Body of pancreas (tissue), 4 donors: ENCODE results near the gene GALNTL6. TPM values are rescaled to one million over a fixed set of nuclear protein-coding genes. Genes with fewer than 3 reads are reported as not detected.

Source experiments
- ATAC-seq: fragments of 150-250 bp; one replicate; pipeline ENCODE4 v1.9.1; 2016
- DNase-seq, 4 donors: peaks; one replicate each; pipeline ENCODE4 v3.0.0-alpha.2; 2019
- H3K27ac ChIP-seq, 4 donors: fragments of 200-600 bp; sonication (generic); 1 replicate in 3 of 4; 2 replicates in 1 of 4; pipeline versions ENCODE4 v1.5.1 to v1.6.1; 2016 to 2019; ENCODE audit warnings: mild to moderate bottlenecking in 1 of 4, mixed read lengths in 1 of 4, moderate library complexity in 1 of 4
- H3K27me3 ChIP-seq, 2 donors: fragments of 200-600 bp; sonication (generic); one replicate each; pipeline ENCODE4 v1.6.0; 2016; ENCODE audit warnings: mild to moderate bottlenecking in 1 of 2
- H3K36me3 ChIP-seq, 2 donors: fragments of 200-600 bp; sonication (generic); replicated peaks in 1 of 2; 2 replicates each; pipeline ENCODE4 v1.5.1; 2016; ENCODE audit warnings: low read depth in 2 of 2; ENCODE audit not compliant: insufficient read depth in 1 of 2
- H3K4me1 ChIP-seq: fragments of 200-600 bp; sonication (generic); one replicate; pipeline ENCODE4 v1.6.0; 2016
- H3K4me3 ChIP-seq, 2 donors: fragments of 200-600 bp; sonication (generic); 1 replicate in 1 of 2; 2 replicates in 1 of 2; pipeline ENCODE4 v1.5.1; 2016 to 2019
- H3K9me3 ChIP-seq, 3 donors: fragments of 200-600 bp; sonication (generic); 1 replicate in 2 of 3; 2 replicates in 1 of 3; pipeline ENCODE4 v1.5.1; 2016
- CTCF ChIP-seq, 7 experiments: fragments of 450-650 bp in 4 of 7; fragments of 200-600 bp in 3 of 7; sonication (generic) in 3 of 7; IDR thresholded peaks; one replicate each; pipeline ENCODE4 v1.5.1; 2016 to 2019; ENCODE audit warnings: antibody characterized with exemption in 7 of 7
- POLR2A ChIP-seq, 3 donors: fragments of 450-650 bp; IDR thresholded peaks; one replicate each; pipeline ENCODE4 v1.6.1; 2016; ENCODE audit warnings: antibody characterized with exemption in 3 of 3, mild to moderate bottlenecking in 2 of 3
- WGBS, 2 donors: methylation state at CpG; one replicate each; pipeline ENCODE4 v1.1.5; 2017; 5-methylcytosine and 5-hydroxymethylcytosine counted together
- intact Hi-C: fragments of 100-400 bp; cut with DNase I; formaldehyde crosslinking; loops from one replicate; pipeline ENCODE4 v1.15.1; 2023
- total RNA-seq, 2 donors: library from RNA; depleted of rRNA; stranded (reverse); fragments of >200 nt; gene quantifications; one replicate each; pipeline ENCODE4 v1.1.0, GENCODE V29; 2016

GALNTL6 gene
- total RNA-seq, 2 donors from 2014 or later = 0.26 TPM; not detected in 1

DNA sequence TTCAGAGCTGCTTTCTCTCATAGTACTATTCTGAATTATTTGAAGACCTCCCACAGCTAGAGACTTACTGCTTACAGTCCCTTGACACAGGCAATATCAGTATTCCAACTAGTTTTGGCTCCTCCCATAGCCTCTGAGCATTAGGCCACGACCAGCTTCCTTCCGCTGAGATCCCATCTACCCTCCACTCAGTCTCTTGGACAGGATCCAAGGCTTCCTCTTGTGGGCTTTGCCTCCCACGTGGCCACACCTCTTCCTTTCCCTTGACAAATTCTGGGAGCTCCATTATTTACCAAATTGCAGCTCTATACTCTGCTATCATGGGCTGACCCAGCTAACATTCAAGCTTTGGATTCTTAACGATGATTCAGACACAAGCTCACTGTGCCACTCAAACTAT is 885.1 kb downstream of the GALNTL6 start:
- H3K9me3 ChIP-seq = no peaks in the 10 kb centered on the region
- intact Hi-C loops = no loop called here
- ATAC-seq (no peak), DNase-seq (no peak)
- TF ChIP-seq CTCF (IDR thresholded peaks at IDR 0.05) (no peak), POLR2A (IDR thresholded peaks at IDR 0.05) (no peak)
- no peak overlapping the region for H3K4me3 ChIP-seq
- 33 to 34% methylated on average over 4 of the region's 4 CpGs for WGBS, 2 donors
- H3K4me1 ChIP-seq = no peaks in the 10 kb centered on the region
- no peak overlapping the region for H3K27ac ChIP-seq
- no peaks in the 10 kb centered on the region for H3K27me3 ChIP-seq
- no peaks in the 10 kb centered on the region for H3K36me3 ChIP-seq

DNA sequence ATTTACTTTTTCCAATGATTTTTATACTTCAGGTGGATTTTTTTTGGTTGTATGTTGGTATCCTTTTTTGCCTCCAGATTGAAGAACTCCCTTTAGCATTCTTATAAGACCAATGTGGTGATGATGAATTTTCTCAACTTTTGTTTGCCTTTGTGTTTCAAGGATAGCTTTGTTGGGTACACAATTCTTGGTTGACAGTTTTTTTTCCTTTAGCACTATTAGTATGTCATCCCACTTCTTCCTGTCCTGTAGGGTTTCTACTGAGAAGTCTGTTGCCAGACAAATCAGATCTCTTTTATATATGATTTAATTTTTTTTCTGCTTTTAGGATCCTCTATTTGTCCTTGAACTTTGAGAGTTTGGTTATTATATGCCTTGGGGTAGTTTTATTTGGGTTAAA is 892.4 kb downstream of the GALNTL6 start:
- TF ChIP-seq CTCF (IDR thresholded peaks at IDR 0.05) = no peak
- no peak for TF ChIP-seq POLR2A (IDR thresholded peaks at IDR 0.05)
- Histone ChIP-seq H3K9me3 (no peaks in the 10 kb centered on the region), H3K27ac (no peak overlapping the region), H3K4me1 (no peaks in the 10 kb centered on the region), H3K4me3 (no peak overlapping the region), H3K36me3 (no peaks in the 10 kb centered on the region), H3K27me3 (no peaks in the 10 kb centered on the region)
- no peak for ATAC-seq
- DNase-seq = no peak
- intact Hi-C loops = no loop called here

DNA sequence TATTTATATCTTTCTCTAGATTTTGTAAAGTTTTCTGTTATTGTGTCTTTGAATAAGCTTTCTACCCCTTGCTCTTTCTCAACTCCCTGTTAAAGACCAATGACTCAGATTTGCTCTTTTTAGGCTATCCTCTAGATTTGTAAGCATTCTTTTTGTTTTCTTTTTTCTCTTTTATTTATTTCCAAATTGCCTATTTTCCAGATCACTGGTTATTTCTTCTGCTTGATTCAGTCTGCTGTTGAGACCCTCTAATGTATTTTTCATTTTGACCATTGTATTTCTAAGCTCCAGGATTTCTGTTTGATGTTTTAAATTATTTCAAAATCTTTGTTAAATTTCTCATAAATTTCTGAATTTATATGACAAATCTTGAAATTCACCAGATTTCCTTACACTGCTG is 892.8 kb downstream of the GALNTL6 start:
- Histone ChIP-seq H3K9me3 (no peaks in the 10 kb centered on the region), H3K4me1 (no peaks in the 10 kb centered on the region), H3K27ac (no peak overlapping the region), H3K27me3 (no peaks in the 10 kb centered on the region), H3K36me3 (no peaks in the 10 kb centered on the region), H3K4me3 (no peak overlapping the region)
- ATAC-seq = no peak
- TF ChIP-seq CTCF (IDR thresholded peaks at IDR 0.05) = no peak
- no peak for TF ChIP-seq POLR2A (IDR thresholded peaks at IDR 0.05)
- intact Hi-C loops = no loop called here
- DNase-seq = no peak

GRCh38 chr4:172707622-172708021 is 894.4 kb downstream of the GALNTL6 start:
- no peak for TF ChIP-seq POLR2A (IDR thresholded peaks at IDR 0.05)
- TF ChIP-seq CTCF (IDR thresholded peaks at IDR 0.05) = no peak
- Histone ChIP-seq H3K27me3 (no peaks in the 10 kb centered on the region), H3K4me1 (no peaks in the 10 kb centered on the region), H3K27ac (no peak overlapping the region), H3K4me3 (no peak overlapping the region), H3K36me3 (no peaks in the 10 kb centered on the region), H3K9me3 (no peaks in the 10 kb centered on the region)
- DNase-seq (no peak), ATAC-seq (no peak)
- intact Hi-C loops = no loop called here
- 18 to 33% methylated on average over 1 of the region's 1 CpG for WGBS, 2 donors

GRCh38 chr4:172708184-172708583 is 895.0 kb downstream of the GALNTL6 start:
- intact Hi-C loops = no loop called here
- no peak for TF ChIP-seq POLR2A (IDR thresholded peaks at IDR 0.05)
- TF ChIP-seq CTCF (IDR thresholded peaks at IDR 0.05) = no peak
- 47 to 54% methylated on average over 5 of the region's 5 CpGs for WGBS, 2 donors

More at GRCh38 chr4:172708184-172708583, 895.0 kb downstream of the GALNTL6 start:
- Histone ChIP-seq H3K27me3 (no peaks in the 10 kb centered on the region), H3K27ac (no peak overlapping the region), H3K9me3 (no peaks in the 10 kb centered on the region), H3K36me3 (no peaks in the 10 kb centered on the region), H3K4me3 (no peak overlapping the region), H3K4me1 (no peaks in the 10 kb centered on the region)
- no peak for DNase-seq
- ATAC-seq = no peak
